H1 (cell line): Measurements from ENCODE around the gene SLC22A14. TPM values are rescaled to one million over a fixed set of nuclear protein-coding genes. Genes with fewer than 3 reads are reported as not detected.

ENCODE experiments used
- CTCF ChIA-PET: fragments of 300-600 bp; sonication (Branson Sonifier 250); formaldehyde crosslinking; loops from one replicate; lab custom pipeline; 2021; ENCODE audit not compliant: partially characterized antibody; lab: Charles Lee
- POLR2A ChIA-PET: fragments of 300-600 bp; sonication (Branson Sonifier 250); formaldehyde crosslinking; loops from one replicate; lab custom pipeline; 2021; ENCODE audit warnings: inconsistent platforms; ENCODE audit not compliant: partially characterized antibody; lab: Charles Lee
- DNase-seq, 2 experiments: peaks; one replicate each; pipeline versions ENCODE4 v3.0.0 to v3.0.0-alpha.2; 2010 to 2022; ENCODE audit warnings: low spot score in 2 of 2, low read depth in 1 of 2, mixed read lengths in 1 of 2
- FAIRE-seq: peaks from 2 replicates; lab custom pipeline; 2011; peaks lifted over from hg19 to GRCh38; lab: Jason Lieb, UNC
- H2AFZ ChIP-seq: 2 replicates; pipeline ENCODE4 v1.8.1; 2012; ENCODE audit warnings: low read length, inconsistent platforms
- H2AK5ac ChIP-seq: 2 replicates; pipeline ENCODE4 v1.6.1; 2013; ENCODE audit warnings: low read depth, low read length
- H2BK120ac ChIP-seq: replicated peaks from 2 replicates; pipeline ENCODE3; 2013; ENCODE audit warnings: low read depth, low read length, inconsistent platforms
- H2BK12ac ChIP-seq: 2 replicates; pipeline ENCODE4 v1.6.1; 2013; ENCODE audit warnings: low read depth, low read length
- H2BK15ac ChIP-seq: 2 replicates; pipeline ENCODE4 v1.6.1; 2013; ENCODE audit warnings: low read length
- H2BK20ac ChIP-seq: 2 replicates; pipeline ENCODE4 v1.6.1; 2013; ENCODE audit warnings: low read length
- H2BK5ac ChIP-seq: 2 replicates; pipeline ENCODE4 v1.6.1; 2013; ENCODE audit warnings: low read depth, low read length
- H3K14ac ChIP-seq: 2 replicates; pipeline ENCODE4 v1.6.1; 2013; ENCODE audit warnings: inconsistent platforms; ENCODE audit not compliant: insufficient read length
- H3K18ac ChIP-seq: 2 replicates; pipeline ENCODE4 v1.6.1; 2013; ENCODE audit warnings: low read length; ENCODE audit errors: extremely low read depth
- H3K23ac ChIP-seq: 2 replicates; pipeline ENCODE4 v1.6.1; 2013; ENCODE audit warnings: inconsistent platforms; ENCODE audit not compliant: insufficient read length
- H3K23me2 ChIP-seq: 2 replicates; pipeline ENCODE4 v1.6.1; 2013; ENCODE audit warnings: low read depth, low read length
- H3K27ac ChIP-seq: 2 replicates; pipeline ENCODE4 v1.6.1; 2011; ENCODE audit warnings: low read depth, low read length, inconsistent platforms
- H3K27me3 ChIP-seq, 4 experiments: replicated peaks in 1 of 4; 1 replicate in 1 of 4; 2 replicates in 3 of 4; pipeline versions ENCODE4 v1.6.1 to v1.8.1; 2011 to 2013; ENCODE audit warnings: low read length in 3 of 4, mild to moderate bottlenecking in 3 of 4, inconsistent platforms in 2 of 4, mixed read lengths in 2 of 4, moderate library complexity in 1 of 4; ENCODE audit not compliant: control insufficient read depth in 3 of 4, insufficient read depth in 3 of 4; ENCODE audit errors: extremely low read depth in 1 of 4
- H3K36me3 ChIP-seq, 4 experiments: 2 replicates each; pipeline versions ENCODE4 v1.6.1 to v1.8.1; 2011 to 2013; ENCODE audit warnings: mild to moderate bottlenecking in 4 of 4, low read length in 3 of 4, moderate library complexity in 2 of 4, control low read depth in 1 of 4, inconsistent platforms in 1 of 4; ENCODE audit not compliant: insufficient read depth in 4 of 4, control insufficient read depth in 2 of 4
- H3K4ac ChIP-seq: replicated peaks from 2 replicates; pipeline ENCODE3; 2013; ENCODE audit warnings: low read length, low read depth, mixed read lengths, inconsistent platforms; ENCODE audit not compliant: insufficient read length
- H3K4me1 ChIP-seq, 4 experiments: replicated peaks in 1 of 4; 1 replicate in 1 of 4; 2 replicates in 3 of 4; pipeline versions ENCODE4 v1.6.1 to v1.8.1; 2011 to 2013; ENCODE audit warnings: low read length in 3 of 4, inconsistent platforms in 2 of 4, mixed read lengths in 1 of 4; ENCODE audit not compliant: insufficient read depth in 4 of 4, control insufficient read depth in 3 of 4
- H3K4me2 ChIP-seq, 2 experiments: 2 replicates each; pipeline versions ENCODE4 v1.6.1 to v1.8.1; 2011 to 2013; ENCODE audit warnings: low read depth in 2 of 2, low read length in 2 of 2, control low read depth in 1 of 2, inconsistent platforms in 1 of 2, mild to moderate bottlenecking in 1 of 2; ENCODE audit not compliant: insufficient read depth in 1 of 2
- H3K4me3 ChIP-seq, 4 experiments: fragments of 200-600, 300-600 bp in 1 of 4; sonication (generic), shearing (Covaris generic), sonication (Bioruptor Twin) in 1 of 4; 2 replicates each; pipeline versions ENCODE4 v1.5.1 to v1.8.1; 2011 to 2016; ENCODE audit warnings: low read length in 4 of 4, low read depth in 3 of 4, control low read depth in 2 of 4, inconsistent platforms in 2 of 4, mild to moderate bottlenecking in 2 of 4, mixed read lengths in 1 of 4, moderate library complexity in 1 of 4; ENCODE audit not compliant: insufficient read depth in 2 of 4; ENCODE audit errors: extremely low read depth in 1 of 4
- H3K56ac ChIP-seq: replicated peaks from 2 replicates; pipeline ENCODE3; 2013; ENCODE audit warnings: low read depth, mild to moderate bottlenecking, mixed read lengths, low read length, inconsistent platforms; ENCODE audit not compliant: insufficient read length
- H3K79me1 ChIP-seq: 2 replicates; pipeline ENCODE4 v1.6.1; 2013; ENCODE audit warnings: low read depth, low read length, control low read depth
- H3K79me2 ChIP-seq, 2 experiments: 2 replicates each; pipeline versions ENCODE4 v1.6.1 to v1.8.1; 2012 to 2013; ENCODE audit warnings: low read length in 2 of 2, mild to moderate bottlenecking in 2 of 2, inconsistent platforms in 1 of 2; ENCODE audit not compliant: insufficient read depth in 2 of 2, control insufficient read depth in 1 of 2
- H3K9ac ChIP-seq, 4 experiments: replicated peaks in 1 of 4; 1 replicate in 1 of 4; 2 replicates in 3 of 4; pipeline versions ENCODE4 v1.6.1 to v1.8.1; 2011 to 2013; ENCODE audit warnings: low read depth in 3 of 4, low read length in 3 of 4, control low read depth in 2 of 4, mild to moderate bottlenecking in 2 of 4, moderate library complexity in 2 of 4, inconsistent platforms in 1 of 4; ENCODE audit errors: extremely low read depth in 1 of 4
- H3K9me3 ChIP-seq, 2 experiments: 2 replicates each; pipeline versions ENCODE4 v1.6.1 to v1.8.1; 2012 to 2013; ENCODE audit warnings: mild to moderate bottlenecking in 2 of 2, moderate library complexity in 2 of 2, control low read depth in 1 of 2, inconsistent platforms in 1 of 2, low read depth in 1 of 2, low read length in 1 of 2, mixed read lengths in 1 of 2; ENCODE audit not compliant: insufficient read depth in 2 of 2
- H4K20me1 ChIP-seq, 2 experiments: replicated peaks in 1 of 2; 2 replicates each; pipeline versions ENCODE3 to v1.8.1; 2011 to 2013; ENCODE audit warnings: inconsistent platforms in 2 of 2, low read length in 2 of 2, mild to moderate bottlenecking in 1 of 2; ENCODE audit not compliant: insufficient read depth in 2 of 2, control insufficient read depth in 1 of 2
- H4K5ac ChIP-seq: 2 replicates; pipeline ENCODE4 v1.6.1; 2013; ENCODE audit warnings: low read length, low read depth, mixed read lengths, inconsistent platforms; ENCODE audit not compliant: insufficient read length
- H4K8ac ChIP-seq: 2 replicates; pipeline ENCODE4 v1.8.0; 2013; ENCODE audit warnings: mild to moderate bottlenecking, moderate library complexity, low read length, inconsistent platforms; ENCODE audit not compliant: insufficient read depth; ENCODE audit errors: extremely low read depth
- H4K91ac ChIP-seq: replicated peaks from 2 replicates; pipeline ENCODE3; 2013; ENCODE audit warnings: low read length, mixed read lengths, inconsistent platforms; ENCODE audit not compliant: insufficient read length
- ATF3 ChIP-seq: IDR thresholded peaks from 2 replicates; pipeline ENCODE4 v1.6.1; 2011; ENCODE audit warnings: low read depth, mild to moderate bottlenecking, low read length; ENCODE audit not compliant: insufficient read depth
- BACH1 ChIP-seq: IDR thresholded peaks from 2 replicates; pipeline ENCODE4 v1.6.1; 2012; ENCODE audit warnings: low read length, improper control_type of control experiment
- CHD1 ChIP-seq: IDR thresholded peaks from 2 replicates; pipeline ENCODE4 v1.6.1; 2012; ENCODE audit warnings: low read depth, low read length, improper control_type of control experiment
- GABPA ChIP-seq: IDR thresholded peaks from 2 replicates; pipeline ENCODE4 v1.6.1; 2011; ENCODE audit warnings: mild to moderate bottlenecking, low read length, moderate library complexity, borderline replicate concordance; ENCODE audit not compliant: insufficient read depth
- JUN ChIP-seq: IDR thresholded peaks from 2 replicates; pipeline ENCODE4 v1.6.1; 2011; ENCODE audit warnings: low read depth, mild to moderate bottlenecking, improper control_type of control experiment, low read length
- JUND ChIP-seq: IDR thresholded peaks from 2 replicates; pipeline ENCODE4 v1.6.1; 2011; ENCODE audit warnings: mild to moderate bottlenecking, improper control_type of control experiment, low read length
- SP1 ChIP-seq: IDR thresholded peaks from 2 replicates; pipeline ENCODE4 v1.6.1; 2011; ENCODE audit warnings: low read depth, low read length
- TCF12 ChIP-seq: IDR thresholded peaks from 2 replicates; pipeline ENCODE4 v1.6.1; 2011; ENCODE audit warnings: low read depth, mild to moderate bottlenecking, low read length
- YY1 ChIP-seq: IDR thresholded peaks from 2 replicates; pipeline ENCODE4 v1.6.1; 2011; ENCODE audit warnings: low read depth, mild to moderate bottlenecking, low read length
- WGBS, 2 experiments: shearing (Covaris generic) in 1 of 2; methylation state at CpG; one replicate each; pipeline versions ENCODE4 v1.1.6 to v1.1.7; 2013 to 2015; ENCODE audit warnings: low lambda C conversion rate in 2 of 2, mixed read lengths in 2 of 2, inconsistent platforms in 1 of 2, low coverage in 1 of 2, missing lambda C conversion rate in 1 of 2; ENCODE audit not compliant: insufficient replicate concordance in 2 of 2, insufficient coverage in 1 of 2, insufficient read length in 1 of 2; ENCODE audit errors: extremely low coverage in 1 of 2, missing lambda C conversion rate in 1 of 2; 5-methylcytosine and 5-hydroxymethylcytosine counted together
- polyA plus RNA-seq, 7 experiments: library from polyadenylated mRNA; depleted of rRNA in 3 of 7; stranded (reverse) in 5 of 7; unstranded in 2 of 7; fragments of >200 nt in 5 of 7; fragments of 200-250 nt in 2 of 7; gene quantifications; 1 replicate in 5 of 7; 2 replicates in 1 of 7; 4 replicates in 1 of 7; pipeline versions ENCODE4 v1.2.1 to v1.2.3, GENCODE V29; 2011 to 2013; ENCODE audit warnings: missing spikeins in 2 of 7, mixed read lengths in 2 of 7
- total RNA-seq: library from RNA; stranded (reverse); fragmentation: NEBNext Ultra II Directional; extraction: Animal tissue kit (Norgen Biotek cat#: 25700); gene quantifications from 2 replicates; pipeline ENCODE4 v1.2.1, GENCODE V29; 2021
- TF ChIP-seq, protein P1 (sequence below), 3 experiments: IDR thresholded peaks; 1 replicate in 2 of 3; 2 replicates in 1 of 3; pipeline versions ENCODE4 v1.5.1 to v1.6.1; 2011; ENCODE audit warnings: low read length in 3 of 3, mild to moderate bottlenecking in 3 of 3, inconsistent platforms in 2 of 3, low read depth in 1 of 3, moderate library complexity in 1 of 3; ENCODE audit not compliant: insufficient read depth in 1 of 3; ENCODE audit errors: control extremely low read depth in 1 of 3

Gene SLC22A14
- total and polyA plus RNA-seq, 2 of the 8 experiments (the other 6 are each of a cell fraction or from before 2014, with no cell fraction given): 0.03 TPM; not detected in 1

DNA sequence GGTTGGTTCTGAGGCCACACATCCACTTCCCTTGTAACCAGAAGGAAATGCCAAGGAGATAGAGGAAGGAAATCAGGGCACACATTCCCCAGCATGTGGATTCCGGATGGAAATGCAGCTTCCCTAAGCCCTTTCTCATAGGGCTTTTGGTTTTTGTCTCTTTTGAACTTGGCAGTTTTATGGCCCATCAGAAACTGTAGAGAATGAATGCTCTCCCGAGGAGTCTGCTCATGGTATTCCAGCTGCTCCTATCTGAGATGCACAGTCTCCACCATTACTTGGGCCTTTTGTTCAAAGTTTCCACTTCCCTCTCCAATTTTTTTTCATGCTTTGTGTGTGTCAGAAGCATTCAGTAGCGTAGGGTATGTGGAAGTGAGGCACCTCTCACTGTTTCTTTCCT is 85.7 kb downstream of the SLC22A14 start:
- Histone ChIP-seq H3K9me3 (peaks cover 4 to 8% of the 10 kb centered on the region in 2 experiments; a peak in 2 of 4 replicates), H3K79me2 (no peaks in the 10 kb centered on the region), H3K4ac (no peak overlapping the region), H2BK5ac (no peak overlapping the region), H2BK15ac (no peak overlapping the region), H3K23ac (no peak overlapping the region), H3K79me1 (no peaks in the 10 kb centered on the region), H3K56ac (no peak overlapping the region), H3K9ac (no peak overlapping the region), H2BK120ac (no peak overlapping the region), H3K4me1 (no peaks in the 10 kb centered on the region; a peak in 1 of 7 replicates), H2BK12ac (no peak overlapping the region), H2BK20ac (no peak overlapping the region), H2AFZ (no peak overlapping the region), H3K27me3 (no peaks in the 10 kb centered on the region), H3K14ac (no peak overlapping the region), H3K4me2 (no peak overlapping the region), H4K20me1 (no peaks in the 10 kb centered on the region), H3K36me3 (peaks cover 0 to 8% (median 5%) of the 10 kb centered on the region in 4 experiments; a peak in 3 of 8 replicates), H2AK5ac (no peak overlapping the region), H4K91ac (no peak overlapping the region), H3K18ac (no peak overlapping the region), H3K27ac (no peak overlapping the region), H3K23me2 (no peaks in the 10 kb centered on the region), H4K8ac (no peak overlapping the region), H4K5ac (no peak overlapping the region), H3K4me3 (no peak overlapping the region)
- POLR2A ChIA-PET: no interaction called here
- DNase-seq (no peak), FAIRE-seq (no peak)
- TF ChIP-seq, protein P1, sequence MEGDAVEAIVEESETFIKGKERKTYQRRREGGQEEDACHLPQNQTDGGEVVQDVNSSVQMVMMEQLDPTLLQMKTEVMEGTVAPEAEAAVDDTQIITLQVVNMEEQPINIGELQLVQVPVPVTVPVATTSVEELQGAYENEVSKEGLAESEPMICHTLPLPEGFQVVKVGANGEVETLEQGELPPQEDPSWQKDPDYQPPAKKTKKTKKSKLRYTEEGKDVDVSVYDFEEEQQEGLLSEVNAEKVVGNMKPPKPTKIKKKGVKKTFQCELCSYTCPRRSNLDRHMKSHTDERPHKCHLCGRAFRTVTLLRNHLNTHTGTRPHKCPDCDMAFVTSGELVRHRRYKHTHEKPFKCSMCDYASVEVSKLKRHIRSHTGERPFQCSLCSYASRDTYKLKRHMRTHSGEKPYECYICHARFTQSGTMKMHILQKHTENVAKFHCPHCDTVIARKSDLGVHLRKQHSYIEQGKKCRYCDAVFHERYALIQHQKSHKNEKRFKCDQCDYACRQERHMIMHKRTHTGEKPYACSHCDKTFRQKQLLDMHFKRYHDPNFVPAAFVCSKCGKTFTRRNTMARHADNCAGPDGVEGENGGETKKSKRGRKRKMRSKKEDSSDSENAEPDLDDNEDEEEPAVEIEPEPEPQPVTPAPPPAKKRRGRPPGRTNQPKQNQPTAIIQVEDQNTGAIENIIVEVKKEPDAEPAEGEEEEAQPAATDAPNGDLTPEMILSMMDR (IDR thresholded peaks at IDR 0.05; ENCODE audit: control extremely low read depth in 1 of 3, insufficient read depth in 1 of 3, low read depth in 1 of 3, low read length in 3 of 3): no peak
- TF ChIP-seq SP1 (no peak), GABPA (no peak), JUND (no peak), YY1 (no peak), CHD1 (no peak), ATF3 (no peak), TCF12 (no peak), BACH1 (no peak), JUN (no peak)
- CTCF ChIA-PET: interaction anchor here (0.6 to 1.8 kb wide), 8 partner anchors 10 to 250 kb away, joined by 3 to 13 read pairs (median 3); no protein-coding TSS in a partner anchor
- 89% methylated on average over 3 of the region's 3 CpGs; no CpG with 5 or more reads in 1 of the 2 experiments for WGBS, 2 experiments
